HepG2 (cell line): Measurements from ENCODE around the gene ZFP1. TPM values are rescaled to one million over a fixed set of nuclear protein-coding genes. Genes with fewer than 3 reads are reported as not detected.
A peak's percentile ranks its signal among the peaks of the same experiment; 100 is the strongest.
"Not testable (repeated sequence)": the region's sequence is repeated elsewhere in the genome, so short reads cannot be mapped to it uniquely, and the experiment has no call there.

Experiments used
- CEBPG ChIP-seq: IDR thresholded peaks from 2 replicates; pipeline ENCODE4 v1.6.1; 2016
- CREM ChIP-seq, 2 experiments: sonication (generic) in 1 of 2; formaldehyde crosslinking in 1 of 2; IDR thresholded peaks; 2 replicates each; pipeline versions ENCODE4 v1.4.0 to v1.6.1; 2016 to 2020; ENCODE audit warnings: antibody characterized with exemption in 1 of 2, mild to moderate bottlenecking in 1 of 2, missing genetic modification reagents in 1 of 2
- EHMT2 ChIP-seq: fragments of 200-600 bp; sonication (generic); IDR thresholded peaks from 2 replicates; pipeline ENCODE4 v1.7.0; 2017; ENCODE audit warnings: antibody characterized with exemption, low read depth, low read length, borderline replicate concordance
- ISL2 ChIP-seq: sonication (generic); formaldehyde crosslinking; IDR thresholded peaks from 2 replicates; pipeline ENCODE4 v1.5.0; 2020; ENCODE audit warnings: missing genetic modification reagents
- MED1 ChIP-seq: sonication (generic); formaldehyde crosslinking; IDR thresholded peaks from 2 replicates; pipeline ENCODE4 v1.4.0; 2020; ENCODE audit warnings: missing genetic modification reagents
- NR2F1 ChIP-seq, 2 experiments: fragments of 450-650 bp in 1 of 2; formaldehyde crosslinking in 1 of 2; IDR thresholded peaks; 2 replicates each; pipeline versions ENCODE4 v1.5.0 to v1.6.1; 2016 to 2020; ENCODE audit warnings: mild to moderate bottlenecking in 1 of 2, missing compliant biosample characterization in 1 of 2, missing genetic modification reagents in 1 of 2, moderate library complexity in 1 of 2
- PBX2 ChIP-seq: IDR thresholded peaks from 2 replicates; pipeline ENCODE4 v1.6.1; 2016; ENCODE audit warnings: control low read depth
- SALL1 ChIP-seq: sonication (generic); formaldehyde crosslinking; IDR thresholded peaks from 2 replicates; pipeline ENCODE4 v1.8.0; 2022; ENCODE audit warnings: mild to moderate bottlenecking, missing genetic modification reagents
- SOX5 ChIP-seq: IDR thresholded peaks from 2 replicates; pipeline ENCODE4 v1.6.1; 2016; ENCODE audit warnings: borderline replicate concordance
- THRA ChIP-seq: sonication (generic); formaldehyde crosslinking; IDR thresholded peaks from 2 replicates; pipeline ENCODE4 v1.4.0; 2020; ENCODE audit warnings: missing genetic modification reagents, borderline replicate concordance
- polyA plus RNA-seq, 8 experiments: library from polyadenylated mRNA; depleted of rRNA in 3 of 8; stranded (reverse) in 7 of 8; unstranded in 1 of 8; fragments of >200 nt; fragmentation: Illumina TruSeq in 4 of 8; extraction: Trizol in 4 of 8; gene quantifications; 2 replicates each; pipeline versions ENCODE4 v1.2.1 to v1.2.3, GENCODE V29; 2011 to 2016; ENCODE audit warnings: low read depth in 4 of 8, missing spikeins in 1 of 8, mixed read lengths in 1 of 8; ENCODE audit not compliant: insufficient read depth in 1 of 8
- total RNA-seq, 5 experiments: library from RNA; depleted of rRNA; stranded (reverse); fragments of >200 nt; fragmentation: Illumina TruSeq; extraction: Trizol; gene quantifications; 2 replicates each; pipeline ENCODE4 v1.2.3, GENCODE V29; 2016; ENCODE audit warnings: low read depth in 1 of 5
- TF ChIP-seq, protein P1 (sequence below): sonication (generic); formaldehyde crosslinking; conservative IDR thresholded peaks from 2 replicates; pipeline ENCODE4 v1.4.0; 2020; ENCODE audit warnings: mild to moderate bottlenecking, missing genetic modification reagents, moderate library complexity
- TF ChIP-seq, protein P2 (sequence below): sonication (generic); formaldehyde crosslinking; IDR thresholded peaks from 2 replicates; pipeline ENCODE4 v1.8.1; 2023; ENCODE audit warnings: mild to moderate bottlenecking, missing genetic modification reagents

The ZFP1 gene
- total and polyA plus RNA-seq, 2 of the 13 experiments (the other 11 are each of a cell fraction or from before 2014, with no cell fraction given): 8.3 to 14.0 TPM

- TF ChIP-seq, protein P1, sequence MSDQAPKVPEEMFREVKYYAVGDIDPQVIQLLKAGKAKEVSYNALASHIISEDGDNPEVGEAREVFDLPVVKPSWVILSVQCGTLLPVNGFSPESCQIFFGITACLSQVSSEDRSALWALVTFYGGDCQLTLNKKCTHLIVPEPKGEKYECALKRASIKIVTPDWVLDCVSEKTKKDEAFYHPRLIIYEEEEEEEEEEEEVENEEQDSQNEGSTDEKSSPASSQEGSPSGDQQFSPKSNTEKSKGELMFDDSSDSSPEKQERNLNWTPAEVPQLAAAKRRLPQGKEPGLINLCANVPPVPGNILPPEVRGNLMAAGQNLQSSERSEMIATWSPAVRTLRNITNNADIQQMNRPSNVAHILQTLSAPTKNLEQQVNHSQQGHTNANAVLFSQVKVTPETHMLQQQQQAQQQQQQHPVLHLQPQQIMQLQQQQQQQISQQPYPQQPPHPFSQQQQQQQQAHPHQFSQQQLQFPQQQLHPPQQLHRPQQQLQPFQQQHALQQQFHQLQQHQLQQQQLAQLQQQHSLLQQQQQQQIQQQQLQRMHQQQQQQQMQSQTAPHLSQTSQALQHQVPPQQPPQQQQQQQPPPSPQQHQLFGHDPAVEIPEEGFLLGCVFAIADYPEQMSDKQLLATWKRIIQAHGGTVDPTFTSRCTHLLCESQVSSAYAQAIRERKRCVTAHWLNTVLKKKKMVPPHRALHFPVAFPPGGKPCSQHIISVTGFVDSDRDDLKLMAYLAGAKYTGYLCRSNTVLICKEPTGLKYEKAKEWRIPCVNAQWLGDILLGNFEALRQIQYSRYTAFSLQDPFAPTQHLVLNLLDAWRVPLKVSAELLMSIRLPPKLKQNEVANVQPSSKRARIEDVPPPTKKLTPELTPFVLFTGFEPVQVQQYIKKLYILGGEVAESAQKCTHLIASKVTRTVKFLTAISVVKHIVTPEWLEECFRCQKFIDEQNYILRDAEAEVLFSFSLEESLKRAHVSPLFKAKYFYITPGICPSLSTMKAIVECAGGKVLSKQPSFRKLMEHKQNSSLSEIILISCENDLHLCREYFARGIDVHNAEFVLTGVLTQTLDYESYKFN (CRISPR knock-in tag): peak; percentile 81
- TF ChIP-seq, protein P2, sequence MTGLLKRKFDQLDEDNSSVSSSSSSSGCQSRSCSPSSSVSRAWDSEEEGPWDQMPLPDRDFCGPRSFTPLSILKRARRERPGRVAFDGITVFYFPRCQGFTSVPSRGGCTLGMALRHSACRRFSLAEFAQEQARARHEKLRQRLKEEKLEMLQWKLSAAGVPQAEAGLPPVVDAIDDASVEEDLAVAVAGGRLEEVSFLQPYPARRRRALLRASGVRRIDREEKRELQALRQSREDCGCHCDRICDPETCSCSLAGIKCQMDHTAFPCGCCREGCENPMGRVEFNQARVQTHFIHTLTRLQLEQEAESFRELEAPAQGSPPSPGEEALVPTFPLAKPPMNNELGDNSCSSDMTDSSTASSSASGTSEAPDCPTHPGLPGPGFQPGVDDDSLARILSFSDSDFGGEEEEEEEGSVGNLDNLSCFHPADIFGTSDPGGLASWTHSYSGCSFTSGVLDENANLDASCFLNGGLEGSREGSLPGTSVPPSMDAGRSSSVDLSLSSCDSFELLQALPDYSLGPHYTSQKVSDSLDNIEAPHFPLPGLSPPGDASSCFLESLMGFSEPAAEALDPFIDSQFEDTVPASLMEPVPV: peak; percentile 62; the same call in 1 of the 2 replicates
- TF ChIP-seq SOX5 (CRISPR knock-in tag) (peak; percentile 82; the same call in 1 of the 2 replicates), ISL2 (peak; percentile 63), CREM (IDR thresholded peaks at IDR 0.05) (peak; percentile 62), EHMT2 (peak; percentile 56; the same call in 1 of the 2 replicates), THRA (CRISPR knock-in tag) (peak; percentile 51; the same call in 1 of the 2 replicates), CEBPG (CRISPR knock-in tag) (peak; percentile 54; the same call in 1 of the 2 replicates), SALL1 (CRISPR knock-in tag) (peak; percentile 29; the same call in 1 of the 2 replicates), MED1 (peak; percentile 30; the same call in 1 of the 2 replicates), NR2F1 (CRISPR knock-in tag; IDR thresholded peaks at IDR 0.05) (peak; percentile 92 to 99), PBX2 (CRISPR knock-in tag) (peak; percentile 78)
- TF ChIP-seq CREM (CRISPR knock-in tag; IDR thresholded peaks at IDR 0.05): not testable (repeated sequence)
- TF ChIP-seq, all 625 proteins: peak for 98; not testable (repeated sequence) for 527
Observed at GRCh38 chr16:75129421-75130149, 18.7 kb upstream of the ZFP1 start (continued).
